Measurements from ENCODE around the gene NEK8. TPM values are rescaled to one million over a fixed set of nuclear protein-coding genes. Genes with fewer than 3 reads are reported as not detected.

NEK8 gene
- total and polyA plus RNA-seq, 4 donors: 5.1 to 14.7 (median 7.4) TPM

- H3K36me3 ChIP-seq (ENCODE audit: control insufficient read depth in 4 of 4, insufficient read depth in 4 of 4, low read length in 4 of 4): peaks cover 0 to 46% (median 19%) of the 10 kb centered on the region in 4 donors
- ATAC-seq (ENCODE audit: insufficient read depth, low FRiP score) (no peak), DNase-seq (peak; percentile 73 to 75 (median 74))
- H3K27me3 ChIP-seq (ENCODE audit: control insufficient read depth in 3 of 3, insufficient read depth in 3 of 3, low read length in 2 of 3): no peaks in the 10 kb centered on the region
- peak overlapping the region; percentile 63 to 68 for H3K27ac ChIP-seq (ENCODE audit: low read depth in 1 of 2, low read length in 1 of 2)
- H3K9ac ChIP-seq (ENCODE audit: insufficient read depth in 1 of 2, low read length in 2 of 2): peak overlapping the region; percentile 73 to 89
- peak overlapping the region; percentile 49 for H3K4me3 ChIP-seq
- TF ChIP-seq CTCF (IDR thresholded peaks at IDR 0.05; ENCODE audit: control extremely low read depth, extremely low read depth): no peak
- no peaks in the 10 kb centered on the region for H3K9me3 ChIP-seq (ENCODE audit: control insufficient read depth in 4 of 4, insufficient read depth in 3 of 4, low read length in 3 of 4)
- 13 to 26% methylated on average over 63 of the region's 63 CpGs for WGBS, 2 donors
- H3K4me1 ChIP-seq (ENCODE audit: control insufficient read depth in 5 of 5, insufficient read depth in 5 of 5, low read length in 5 of 5): peaks cover 0 to 56% (median 7%) of the 10 kb centered on the region in 5 donors
Observed at GRCh38 chr17:28716740-28717577, 11.6 kb upstream of the NEK8 start.

- DNase-seq (peak; percentile 96 to 98 (median 96)), ATAC-seq (ENCODE audit: insufficient read depth, low FRiP score) (peak; percentile 48)
- H3K9me3 ChIP-seq (ENCODE audit: control insufficient read depth in 4 of 4, insufficient read depth in 3 of 4, low read length in 3 of 4): no peaks in the 10 kb centered on the region
- peaks cover 0 to 55% (median 7%) of the 10 kb centered on the region in 5 donors for H3K4me1 ChIP-seq (ENCODE audit: control insufficient read depth in 5 of 5, insufficient read depth in 5 of 5, low read length in 5 of 5)
- peak within 1 kb of the TSS; percentile 49 for H3K4me3 ChIP-seq
- H3K27me3 ChIP-seq (ENCODE audit: control insufficient read depth in 3 of 3, insufficient read depth in 3 of 3, low read length in 2 of 3): no peaks in the 10 kb centered on the region
- WGBS, 2 donors: 4 to 8% methylated on average over 58 to 60 of the region's 60 CpGs
- no peak for TF ChIP-seq CTCF (IDR thresholded peaks at IDR 0.05; ENCODE audit: control extremely low read depth, extremely low read depth)
- peak within 1 kb of the TSS; percentile 73 to 89 for H3K9ac ChIP-seq (ENCODE audit: insufficient read depth in 1 of 2, low read length in 2 of 2)
- peaks cover 0 to 46% (median 25%) of the 10 kb centered on the region in 4 donors for H3K36me3 ChIP-seq (ENCODE audit: control insufficient read depth in 4 of 4, insufficient read depth in 4 of 4, low read length in 4 of 4)
- H3K27ac ChIP-seq (ENCODE audit: low read depth in 1 of 2, low read length in 1 of 2): peak within 1 kb of the TSS; percentile 63 to 79
Observed at GRCh38 chr17:28717578-28718332, 10.8 kb upstream of the NEK8 start, which contains the start of gene RAB34. Gene RAB34, minus strand, starts transcription at chr17:28717868. Its CDS starts 602 bp downstream, at chr17:28717266.

GRCh38 chr17:28718333-28719020 lies 10.1 kb upstream of the NEK8 start:
- ATAC-seq (ENCODE audit: insufficient read depth, low FRiP score) (no peak), DNase-seq (peak; percentile 85 to 90 (median 90))
- Histone ChIP-seq H3K36me3 (ENCODE audit: control insufficient read depth in 4 of 4, insufficient read depth in 4 of 4, low read length in 4 of 4) (peaks cover 7 to 44% (median 31%) of the 10 kb centered on the region in 4 donors), H3K9ac (ENCODE audit: insufficient read depth in 1 of 2, low read length in 2 of 2) (peak overlapping the region in 1 of 2 donors; percentile 43), H3K4me1 (ENCODE audit: control insufficient read depth in 5 of 5, insufficient read depth in 5 of 5, low read length in 5 of 5) (peaks cover 0 to 55% (median 7%) of the 10 kb centered on the region in 5 donors), H3K4me3 (no peak overlapping the region), H3K27ac (ENCODE audit: low read depth in 1 of 2, low read length in 1 of 2) (peak overlapping the region; percentile 79), H3K9me3 (ENCODE audit: control insufficient read depth in 4 of 4, insufficient read depth in 3 of 4, low read length in 3 of 4) (no peaks in the 10 kb centered on the region), H3K27me3 (ENCODE audit: control insufficient read depth in 3 of 3, insufficient read depth in 3 of 3, low read length in 2 of 3) (no peaks in the 10 kb centered on the region)
- TF ChIP-seq CTCF (IDR thresholded peaks at IDR 0.05; ENCODE audit: control extremely low read depth, extremely low read depth): no peak
- WGBS, 2 donors: 42 to 45% methylated on average over 18 of the region's 18 CpGs

Data from lung (tissue), 12 donors.